ENCODE results near the gene AARS1. TPM values are rescaled to one million over a fixed set of nuclear protein-coding genes. Genes with fewer than 3 reads are reported as not detected.
A peak's percentile ranks its signal among the peaks of the same experiment; 100 is the strongest.
"Not testable (repeated sequence)": the region's sequence is repeated elsewhere in the genome, so short reads cannot be mapped to it uniquely, and the experiment has no call there.

Gene AARS1
- total RNA-seq, 2 experiments from 2014 or later: 121 to 122 TPM

GRCh38 chr16:70298988-70299938 lies 10.0 kb upstream of the AARS1 start, which contains the start of gene DDX19B:
DDX19B (plus strand) TSS chr16:70299186; CDS start chr16:70299298, 112 bp downstream.
- H3K27ac Mint-ChIP-seq: peak within 1 kb of the TSS; percentile 84
- H3K9me3 Mint-ChIP-seq: peaks cover 9% of the 10 kb centered on the region
- peaks cover 25% of the 10 kb centered on the region for H3K36me3 Mint-ChIP-seq
- peak; percentile 77 for DNase-seq
- POLR2A ChIA-PET: interaction anchor here (0.5 to 3.6 kb wide), 13 partner anchors 8 to 224 kb away, joined by 3 to 59 read pairs (median 3); partner anchors contain the start of genes AARS1, COG4 and DDX19A
- H3K27me3 Mint-ChIP-seq: no peaks in the 10 kb centered on the region
- ATAC-seq (ENCODE audit: low read depth): peak; percentile 86
- peak within 1 kb of the TSS; percentile 95 for H3K4me3 Mint-ChIP-seq
- H3K4me1 Mint-ChIP-seq: peaks cover 23% of the 10 kb centered on the region

- ATAC-seq (ENCODE audit: low read depth): no peak
- peaks cover 22% of the 10 kb centered on the region for H3K4me1 Mint-ChIP-seq
- no peak overlapping the region for H3K4me3 Mint-ChIP-seq
- DNase-seq: no peak
- POLR2A ChIA-PET: interaction anchor here (0.7 kb wide), 1 partner anchor 427 kb away, joined by 3 read pairs; no protein-coding TSS in a partner anchor
- H3K27ac Mint-ChIP-seq: no peak overlapping the region
- H3K9me3 Mint-ChIP-seq: no peaks in the 10 kb centered on the region
- no peaks in the 10 kb centered on the region for H3K36me3 Mint-ChIP-seq
- no peaks in the 10 kb centered on the region for H3K27me3 Mint-ChIP-seq
Measured at GRCh38 chr16:70295634-70296033, 6.3 kb upstream of the AARS1 start.

GRCh38 chr16:70294385-70295025 lies 5.2 kb upstream of the AARS1 start:
- no peaks in the 10 kb centered on the region for H3K9me3 Mint-ChIP-seq
- no peak for DNase-seq
- H3K27me3 Mint-ChIP-seq: no peaks in the 10 kb centered on the region
- H3K4me3 Mint-ChIP-seq: no peak overlapping the region
- no peak overlapping the region for H3K27ac Mint-ChIP-seq
- peaks cover 15% of the 10 kb centered on the region for H3K4me1 Mint-ChIP-seq
- no peak for ATAC-seq (ENCODE audit: low read depth)
- H3K36me3 Mint-ChIP-seq: no peaks in the 10 kb centered on the region
- POLR2A ChIA-PET: no interaction called here

GRCh38 chr16:70292148-70292547 lies 2.8 kb upstream of the AARS1 start:
- H3K9me3 Mint-ChIP-seq; H3K27ac Mint-ChIP-seq; ATAC-seq (ENCODE audit: low read depth); H3K36me3 Mint-ChIP-seq; H3K27me3 Mint-ChIP-seq; DNase-seq; H3K4me3 Mint-ChIP-seq: not testable (repeated sequence)
- POLR2A ChIA-PET: interaction anchor here (2.2 kb wide), 1 partner anchor 55 kb away, joined by 8 read pairs; the partner anchor contains the start of gene DDX19A
- H3K4me1 Mint-ChIP-seq: peaks cover 13% of the 10 kb centered on the region

- no peak overlapping the region for H3K4me3 Mint-ChIP-seq
- H3K9me3 Mint-ChIP-seq: no peaks in the 10 kb centered on the region
- no peaks in the 10 kb centered on the region for H3K27me3 Mint-ChIP-seq
- ATAC-seq (ENCODE audit: low read depth) (no peak), DNase-seq (no peak)
- H3K4me1 Mint-ChIP-seq: peaks cover 13% of the 10 kb centered on the region
- POLR2A ChIA-PET: interaction anchor here (0.8 to 2.2 kb wide), 4 partner anchors 8 to 232 kb away, joined by 3 to 8 read pairs (median 4); partner anchors contain the start of genes COG4, DDX19A, DDX19B and SF3B3
- H3K27ac Mint-ChIP-seq: peak overlapping the region; percentile 54
- peaks cover 6% of the 10 kb centered on the region for H3K36me3 Mint-ChIP-seq
Measured at GRCh38 chr16:70290949-70291519, 1.7 kb upstream of the AARS1 start.

GRCh38 chr16:70287304-70287971 lies 1.9 kb downstream of the AARS1 start:
- peak overlapping the region; percentile 99 for H3K27ac Mint-ChIP-seq
- not testable (repeated sequence) for ATAC-seq (ENCODE audit: low read depth); DNase-seq; H3K27me3 Mint-ChIP-seq; H3K9me3 Mint-ChIP-seq
- peak overlapping the region; percentile 99 for H3K4me3 Mint-ChIP-seq
- H3K36me3 Mint-ChIP-seq: peaks cover 16% of the 10 kb centered on the region
- peaks cover 35% of the 10 kb centered on the region for H3K4me1 Mint-ChIP-seq
- POLR2A ChIA-PET: interaction anchor here (1.1 to 2.9 kb wide), 4 partner anchors 11 to 238 kb away, joined by 3 to 59 read pairs (median 14); partner anchors contain the start of gene DDX19B

- ATAC-seq (ENCODE audit: low read depth) (no peak), DNase-seq (no peak)
- H3K4me3 Mint-ChIP-seq: no peak overlapping the region
- no peaks in the 10 kb centered on the region for H3K9me3 Mint-ChIP-seq
- no peak overlapping the region for H3K27ac Mint-ChIP-seq
- peaks cover 44% of the 10 kb centered on the region for H3K36me3 Mint-ChIP-seq
- H3K27me3 Mint-ChIP-seq: no peaks in the 10 kb centered on the region
- H3K4me1 Mint-ChIP-seq: peaks cover 6% of the 10 kb centered on the region
- POLR2A ChIA-PET: interaction anchor here (1.1 kb wide), 1 partner anchor 13 kb away, joined by 10 read pairs; the partner anchor contains the start of gene AARS1
Measured at GRCh38 chr16:70276392-70276791, 12.9 kb downstream of the AARS1 start.

GRCh38 chr16:70271696-70272095 lies 17.6 kb downstream of the AARS1 start:
- H3K4me3 Mint-ChIP-seq: no peak overlapping the region
- H3K27ac Mint-ChIP-seq: no peak overlapping the region
- POLR2A ChIA-PET: interaction anchor here (1.2 kb wide), 1 partner anchor 17 kb away, joined by 4 read pairs; the partner anchor contains the start of gene AARS1
- no peaks in the 10 kb centered on the region for H3K4me1 Mint-ChIP-seq
- H3K9me3 Mint-ChIP-seq: no peaks in the 10 kb centered on the region
- H3K27me3 Mint-ChIP-seq: no peaks in the 10 kb centered on the region
- DNase-seq (no peak), ATAC-seq (ENCODE audit: low read depth) (no peak)
- H3K36me3 Mint-ChIP-seq: peaks cover 44% of the 10 kb centered on the region

- no peak overlapping the region for H3K27ac Mint-ChIP-seq
Measured at GRCh38 chr16:70270176-70270575, 19.1 kb downstream of the AARS1 start.

GRCh38 chr16:70269471-70269870 lies 19.8 kb downstream of the AARS1 start:
- DNase-seq: no peak

More at GRCh38 chr16:70270176-70270575, 19.1 kb downstream of the AARS1 start:
- POLR2A ChIA-PET: interaction anchor here (1.2 kb wide), 1 partner anchor 19 kb away, joined by 4 read pairs; the partner anchor contains the start of gene AARS1
- Mint-ChIP-seq H3K4me1 (no peaks in the 10 kb centered on the region), H3K36me3 (peaks cover 37% of the 10 kb centered on the region), H3K27me3 (no peaks in the 10 kb centered on the region), H3K4me3 (no peak overlapping the region), H3K9me3 (no peaks in the 10 kb centered on the region)
- no peak for DNase-seq
- no peak for ATAC-seq (ENCODE audit: low read depth)

GRCh38 chr16:70267922-70268321 lies 21.4 kb downstream of the AARS1 start:
- H3K27me3 Mint-ChIP-seq: not testable (repeated sequence)
- peaks cover 30% of the 10 kb centered on the region for H3K36me3 Mint-ChIP-seq

More at GRCh38 chr16:70269471-70269870, 19.8 kb downstream of the AARS1 start:
- H3K9me3 Mint-ChIP-seq: no peaks in the 10 kb centered on the region
- H3K27me3 Mint-ChIP-seq: no peaks in the 10 kb centered on the region
- POLR2A ChIA-PET: no interaction called here
- ATAC-seq (ENCODE audit: low read depth): no peak
- peaks cover 34% of the 10 kb centered on the region for H3K36me3 Mint-ChIP-seq
- no peaks in the 10 kb centered on the region for H3K4me1 Mint-ChIP-seq
- no peak overlapping the region for H3K27ac Mint-ChIP-seq
- H3K4me3 Mint-ChIP-seq: no peak overlapping the region

GRCh38 chr16:70267516-70267915 lies 21.8 kb downstream of the AARS1 start:
- Mint-ChIP-seq H3K27ac (no peak overlapping the region), H3K36me3 (peaks cover 29% of the 10 kb centered on the region), H3K9me3 (no peaks in the 10 kb centered on the region)

More at GRCh38 chr16:70267922-70268321, 21.4 kb downstream of the AARS1 start:
- H3K9me3 Mint-ChIP-seq; ATAC-seq (ENCODE audit: low read depth); H3K27ac Mint-ChIP-seq; H3K4me3 Mint-ChIP-seq; DNase-seq; H3K4me1 Mint-ChIP-seq: not testable (repeated sequence)
- POLR2A ChIA-PET: interaction anchor here (2.6 kb wide), 1 partner anchor 16 kb away, joined by 12 read pairs; the partner anchor contains the start of gene EXOSC6

More at GRCh38 chr16:70267516-70267915, 21.8 kb downstream of the AARS1 start:
- no peaks in the 10 kb centered on the region for H3K4me1 Mint-ChIP-seq
- POLR2A ChIA-PET: interaction anchor here (2.6 kb wide), 1 partner anchor 16 kb away, joined by 12 read pairs; the partner anchor contains the start of gene EXOSC6
- DNase-seq (peak; percentile 30), ATAC-seq (ENCODE audit: low read depth) (peak; percentile 33)
- no peaks in the 10 kb centered on the region for H3K27me3 Mint-ChIP-seq
- no peak overlapping the region for H3K4me3 Mint-ChIP-seq

Data from activated naive CD8-positive, alpha-beta T cell treated with anti-CD3 and anti-CD28 coated beads, Interleukin-2, amount 10 ng/mL, durations not matched to agents 7 days and 5 days (primary cell).